ENCODE results near the gene MBP.
A peak's percentile ranks its signal among the peaks of the same experiment; 100 is the strongest.

Gene MBP

GRCh38 chr18:77088963-77089722, 43.4 kb downstream of the MBP start:
- DNase-seq (ENCODE audit: insufficient read length, low spot score) (no peak), FAIRE-seq (peak; percentile 26)

- no peak for DNase-seq (ENCODE audit: insufficient read length, low spot score)
- no peak for FAIRE-seq
Observed at GRCh38 chr18:77087393-77088141, 45.0 kb downstream of the MBP start.

- FAIRE-seq, result no peak
Observed at GRCh38 chr18:77086656-77087392, 45.8 kb downstream of the MBP start.

GRCh38 chr18:77086034-77086433, 46.5 kb downstream of the MBP start:
- DNase-seq (ENCODE audit: insufficient read length, low spot score) (no peak), FAIRE-seq (no peak)

More at GRCh38 chr18:77086656-77087392, 45.8 kb downstream of the MBP start:
- DNase-seq (ENCODE audit: insufficient read length, low spot score), result no peak

- DNase-seq (ENCODE audit: insufficient read length, low spot score) (no peak), FAIRE-seq (no peak)
Observed at GRCh38 chr18:77084688-77085035, 47.9 kb downstream of the MBP start.

GRCh38 chr18:77082316-77082955, 50.1 kb downstream of the MBP start:
- DNase-seq (ENCODE audit: insufficient read length, low spot score), result no peak
- no peak for FAIRE-seq

- FAIRE-seq, result no peak
- DNase-seq (ENCODE audit: insufficient read length, low spot score), result no peak
Observed at GRCh38 chr18:77081390-77081778, 51.2 kb downstream of the MBP start.

- FAIRE-seq, result no peak
Observed at GRCh38 chr18:77079954-77080682, 52.5 kb downstream of the MBP start.

GRCh38 chr18:77079088-77079487, 53.5 kb downstream of the MBP start:
- FAIRE-seq (no peak), DNase-seq (ENCODE audit: insufficient read length, low spot score) (no peak)

More at GRCh38 chr18:77079954-77080682, 52.5 kb downstream of the MBP start:
- DNase-seq (ENCODE audit: insufficient read length, low spot score), result no peak

GRCh38 chr18:77078690-77079070, 53.9 kb downstream of the MBP start:
- FAIRE-seq, result no peak
- DNase-seq (ENCODE audit: insufficient read length, low spot score), result no peak

GRCh38 chr18:77077941-77078689, 54.5 kb downstream of the MBP start:
- FAIRE-seq, result no peak
- DNase-seq (ENCODE audit: insufficient read length, low spot score), result no peak

GRCh38 chr18:77077401-77077800, 55.2 kb downstream of the MBP start:
- FAIRE-seq (no peak), DNase-seq (ENCODE audit: insufficient read length, low spot score) (no peak)

GRCh38 chr18:77076111-77076510, 56.5 kb downstream of the MBP start:
- DNase-seq (ENCODE audit: insufficient read length, low spot score) (no peak), FAIRE-seq (no peak)

GRCh38 chr18:77074431-77074830, 58.2 kb downstream of the MBP start:
- no peak for DNase-seq (ENCODE audit: insufficient read length, low spot score)
- no peak for FAIRE-seq

GRCh38 chr18:77073336-77074093, 59.1 kb downstream of the MBP start:
- FAIRE-seq, result no peak
- DNase-seq (ENCODE audit: insufficient read length, low spot score), result no peak

GRCh38 chr18:77072566-77072965, 60.0 kb downstream of the MBP start:
- FAIRE-seq, result no peak

GRCh38 chr18:77071711-77072292, 60.8 kb downstream of the MBP start:
- FAIRE-seq, result no peak
- peak; percentile 51 for DNase-seq (ENCODE audit: insufficient read length, low spot score)

More at GRCh38 chr18:77072566-77072965, 60.0 kb downstream of the MBP start:
- DNase-seq (ENCODE audit: insufficient read length, low spot score), result no peak

GRCh38 chr18:77071061-77071460, 61.5 kb downstream of the MBP start:
- no peak for DNase-seq (ENCODE audit: insufficient read length, low spot score)
- no peak for FAIRE-seq

- FAIRE-seq (no peak), DNase-seq (ENCODE audit: insufficient read length, low spot score) (no peak)
Observed at GRCh38 chr18:77070627-77071026, 62.0 kb downstream of the MBP start.

Data from HTR-8/SVneo (cell line).